ENCODE results near the gene GTF3C1.

GRCh38 chr16:27421961-27422740 lies 127.6 kb downstream of the GTF3C1 start:
- TF ChIP-seq, protein P1, sequence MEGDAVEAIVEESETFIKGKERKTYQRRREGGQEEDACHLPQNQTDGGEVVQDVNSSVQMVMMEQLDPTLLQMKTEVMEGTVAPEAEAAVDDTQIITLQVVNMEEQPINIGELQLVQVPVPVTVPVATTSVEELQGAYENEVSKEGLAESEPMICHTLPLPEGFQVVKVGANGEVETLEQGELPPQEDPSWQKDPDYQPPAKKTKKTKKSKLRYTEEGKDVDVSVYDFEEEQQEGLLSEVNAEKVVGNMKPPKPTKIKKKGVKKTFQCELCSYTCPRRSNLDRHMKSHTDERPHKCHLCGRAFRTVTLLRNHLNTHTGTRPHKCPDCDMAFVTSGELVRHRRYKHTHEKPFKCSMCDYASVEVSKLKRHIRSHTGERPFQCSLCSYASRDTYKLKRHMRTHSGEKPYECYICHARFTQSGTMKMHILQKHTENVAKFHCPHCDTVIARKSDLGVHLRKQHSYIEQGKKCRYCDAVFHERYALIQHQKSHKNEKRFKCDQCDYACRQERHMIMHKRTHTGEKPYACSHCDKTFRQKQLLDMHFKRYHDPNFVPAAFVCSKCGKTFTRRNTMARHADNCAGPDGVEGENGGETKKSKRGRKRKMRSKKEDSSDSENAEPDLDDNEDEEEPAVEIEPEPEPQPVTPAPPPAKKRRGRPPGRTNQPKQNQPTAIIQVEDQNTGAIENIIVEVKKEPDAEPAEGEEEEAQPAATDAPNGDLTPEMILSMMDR (IDR thresholded peaks at IDR 0.05 in 8 of 11, conservative IDR thresholded peaks at IDR 0.05 in 3 of 11) = no peak
- no peak for TF ChIP-seq POLR2A (IDR thresholded peaks at IDR 0.05)
- TF ChIP-seq POLR2AphosphoS5 (IDR thresholded peaks at IDR 0.05) = no peak
